GM12873 (cell line): Measurements from ENCODE around the gene LRP1B.

Experiments
- TF ChIP-seq, protein P1 (sequence below): IDR thresholded peaks from 2 replicates; pipeline ENCODE4 v1.5.1; 2012; ENCODE audit warnings: low read depth, mild to moderate bottlenecking, moderate library complexity, low read length, control low read depth; ENCODE audit not compliant: insufficient read depth; ENCODE audit errors: missing control alignments

The LRP1B gene

DNA sequence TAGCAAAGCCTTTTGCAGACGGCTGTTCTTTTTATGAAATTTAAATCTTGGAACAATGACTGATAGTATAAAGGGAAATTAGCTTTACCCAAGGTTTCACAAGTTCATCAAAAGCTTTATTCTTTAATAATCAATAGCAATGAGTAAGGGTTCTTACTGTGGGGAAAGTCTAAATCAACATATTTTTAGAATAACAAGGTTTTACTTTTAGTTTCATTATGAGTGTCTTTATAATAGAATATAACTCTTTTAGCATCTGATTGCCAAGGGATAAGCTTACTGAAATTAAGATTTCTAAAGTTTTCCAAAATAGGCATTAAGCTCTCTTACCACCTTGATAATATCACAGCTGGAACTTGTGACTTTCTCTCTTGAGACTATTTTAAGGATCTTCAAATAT, 1489.7 kb downstream of the LRP1B start:
- TF ChIP-seq, protein P1, sequence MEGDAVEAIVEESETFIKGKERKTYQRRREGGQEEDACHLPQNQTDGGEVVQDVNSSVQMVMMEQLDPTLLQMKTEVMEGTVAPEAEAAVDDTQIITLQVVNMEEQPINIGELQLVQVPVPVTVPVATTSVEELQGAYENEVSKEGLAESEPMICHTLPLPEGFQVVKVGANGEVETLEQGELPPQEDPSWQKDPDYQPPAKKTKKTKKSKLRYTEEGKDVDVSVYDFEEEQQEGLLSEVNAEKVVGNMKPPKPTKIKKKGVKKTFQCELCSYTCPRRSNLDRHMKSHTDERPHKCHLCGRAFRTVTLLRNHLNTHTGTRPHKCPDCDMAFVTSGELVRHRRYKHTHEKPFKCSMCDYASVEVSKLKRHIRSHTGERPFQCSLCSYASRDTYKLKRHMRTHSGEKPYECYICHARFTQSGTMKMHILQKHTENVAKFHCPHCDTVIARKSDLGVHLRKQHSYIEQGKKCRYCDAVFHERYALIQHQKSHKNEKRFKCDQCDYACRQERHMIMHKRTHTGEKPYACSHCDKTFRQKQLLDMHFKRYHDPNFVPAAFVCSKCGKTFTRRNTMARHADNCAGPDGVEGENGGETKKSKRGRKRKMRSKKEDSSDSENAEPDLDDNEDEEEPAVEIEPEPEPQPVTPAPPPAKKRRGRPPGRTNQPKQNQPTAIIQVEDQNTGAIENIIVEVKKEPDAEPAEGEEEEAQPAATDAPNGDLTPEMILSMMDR = no peak

DNA sequence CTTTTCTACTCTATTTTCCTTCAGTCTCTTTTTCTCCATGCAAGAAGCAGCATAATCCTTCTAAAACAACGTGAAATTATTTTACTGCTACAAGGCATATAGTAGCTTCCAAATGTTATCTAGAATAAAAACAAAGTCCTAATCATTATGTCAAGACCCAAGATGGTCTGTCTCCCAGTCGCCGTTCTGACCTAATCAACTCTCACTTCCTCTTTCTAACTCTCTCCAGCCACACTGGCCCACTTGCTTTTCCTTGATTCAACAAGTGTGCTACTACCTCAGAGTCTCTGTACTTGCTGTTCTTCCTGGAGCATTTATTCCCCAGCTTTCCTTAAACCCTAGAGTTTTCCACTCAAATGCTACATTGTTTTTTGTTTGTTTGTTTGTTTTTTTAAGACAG, 1491.2 kb downstream of the LRP1B start:
- TF ChIP-seq, protein P1 = no peak

DNA sequence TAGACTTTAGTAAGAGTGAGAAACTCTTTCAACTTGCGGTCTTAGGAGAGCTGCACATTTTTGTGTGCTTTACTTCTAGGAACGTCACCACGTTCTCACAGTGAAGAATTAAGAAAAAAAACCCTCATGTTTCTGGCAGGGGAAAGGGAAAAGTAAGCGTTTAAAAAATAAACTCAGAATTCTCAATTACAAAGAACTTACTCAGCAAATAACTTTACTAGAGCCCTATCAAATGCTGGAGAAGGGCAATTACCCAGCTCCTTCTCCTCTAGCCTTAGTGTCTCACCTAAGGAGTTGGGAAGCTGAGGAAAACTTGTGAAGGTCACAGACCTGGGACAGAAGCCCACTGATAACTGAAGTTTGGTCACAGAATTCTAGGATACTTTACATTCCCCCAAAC, 1500.3 kb downstream of the LRP1B start:
- TF ChIP-seq, protein P1 = no peak

DNA sequence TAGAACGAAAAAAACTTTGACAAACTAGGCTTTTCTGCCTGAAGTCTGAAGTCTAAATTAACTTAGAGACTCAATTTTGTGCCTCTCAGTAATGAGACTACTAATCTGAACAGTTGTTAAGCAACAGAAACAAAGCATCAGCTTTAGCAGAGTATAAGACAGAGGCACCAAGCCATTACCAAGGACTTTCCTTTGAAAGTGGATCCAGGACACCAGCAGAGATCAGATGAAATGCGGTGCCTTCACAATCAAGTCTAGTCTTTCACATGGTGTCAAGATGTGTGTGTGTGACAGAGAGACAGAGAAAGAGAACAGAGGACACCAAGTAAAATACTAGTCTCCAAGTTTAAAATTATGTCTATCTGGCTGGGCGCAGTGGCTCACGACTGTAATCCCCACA, 1502.9 kb downstream of the LRP1B start:
- TF ChIP-seq, protein P1 = no peak

DNA sequence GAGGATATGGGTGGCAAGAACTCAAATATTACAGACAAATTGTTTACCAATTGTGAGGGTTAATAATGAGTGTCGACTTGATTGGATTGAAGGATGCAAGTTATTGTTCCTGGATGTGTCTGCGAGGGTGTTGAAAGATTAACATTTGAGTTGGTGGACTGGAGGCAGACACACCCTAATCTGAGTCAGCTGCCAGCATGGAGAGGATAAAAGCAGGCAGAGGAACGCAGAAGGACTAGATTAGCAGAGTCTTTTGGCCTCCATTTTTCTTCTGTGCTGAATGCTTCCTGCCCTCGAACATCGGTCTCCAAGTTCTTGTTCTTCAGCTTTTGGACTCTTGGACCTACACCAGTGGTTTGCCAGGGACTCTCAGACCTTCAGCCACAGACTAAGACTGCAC, 1503.7 kb downstream of the LRP1B start:
- TF ChIP-seq, protein P1 = no peak

DNA sequence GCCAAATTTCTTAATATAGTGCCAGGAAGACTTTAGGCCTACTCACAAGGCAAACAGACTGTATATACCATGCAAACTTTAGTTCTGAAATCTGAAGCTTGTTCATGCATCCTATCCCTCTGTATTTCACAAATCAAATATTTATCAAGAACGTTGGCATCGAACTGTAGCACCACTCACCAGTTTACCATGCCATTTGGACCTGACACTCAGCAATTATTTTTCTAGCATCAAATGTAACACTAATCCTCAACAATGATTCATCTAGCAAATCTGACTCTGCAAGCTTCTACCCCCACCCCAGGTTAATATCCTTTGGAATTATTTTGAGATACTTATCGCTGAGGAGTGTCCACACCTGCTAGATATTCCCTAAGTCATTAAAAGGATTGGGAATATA, 1506.6 kb downstream of the LRP1B start:
- TF ChIP-seq, protein P1 = no peak

DNA sequence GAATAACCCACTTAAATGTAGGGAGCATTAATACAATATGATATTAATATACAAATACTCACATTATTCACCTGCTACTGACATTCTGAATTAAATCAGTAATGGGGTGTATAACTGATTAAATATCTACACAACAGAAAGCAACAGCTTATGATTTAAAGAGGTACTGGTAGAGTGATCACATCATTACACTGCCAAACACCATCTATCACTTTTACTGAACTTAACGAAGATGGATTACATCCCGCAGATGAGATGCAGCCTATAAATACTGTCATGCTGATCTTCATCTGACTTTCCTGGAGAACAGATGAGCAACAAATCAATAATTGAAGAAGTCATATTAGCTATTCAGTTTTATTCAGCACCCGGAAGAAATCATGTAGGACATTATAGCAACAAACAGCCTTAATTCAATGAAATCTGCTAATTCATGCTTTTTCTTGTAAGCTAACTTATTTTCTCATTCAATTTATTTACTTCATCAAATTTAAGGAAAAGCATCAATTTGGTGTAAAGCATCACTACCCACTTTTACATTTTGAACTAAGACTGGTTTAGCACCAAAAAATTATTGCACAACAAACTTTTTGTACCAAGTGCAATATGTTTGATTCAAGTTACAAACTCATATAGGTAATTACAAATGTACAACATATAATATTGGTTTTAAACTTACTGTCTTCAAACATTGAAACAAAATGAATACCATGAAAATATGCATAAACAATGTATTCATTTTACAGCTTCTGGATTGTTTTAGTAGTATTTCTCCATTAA, 1509.0 kb downstream of the LRP1B start:
- TF ChIP-seq, protein P1 = no peak
